Caki2 (cell line): ENCODE measurements around the gene GOLPH3. TPM values are rescaled to one million over a fixed set of nuclear protein-coding genes. Genes with fewer than 3 reads are reported as not detected.
A peak's percentile ranks its signal among the peaks of the same experiment; 100 is the strongest.
"Not testable (repeated sequence)": the region's sequence is repeated elsewhere in the genome, so short reads cannot be mapped to it uniquely, and the experiment has no call there.

Source experiments
- DNase-seq: peaks from one replicate; pipeline ENCODE4 v3.0.0-alpha.2; 2015; ENCODE audit warnings: low read depth
- in situ Hi-C: cut with HindIII; loops from 2 replicates; pipeline ENCODE4 v1.10.0; 2016; ENCODE audit warnings: low sequenced_read_pairs, low pct_unique_long_range_greater_than_20kb, mixed read lengths
- total RNA-seq: library from RNA; depleted of rRNA; stranded (reverse); fragments of >200 nt; shearing (Covaris generic); gene quantifications from 2 replicates; pipeline ENCODE4 v1.2.3, GENCODE V29; 2014; ENCODE audit warnings: low replicate concordance; rRNA removed

The GOLPH3 gene
- 55.1 and 59.3 TPM in 2 replicates for total RNA-seq

DNA sequence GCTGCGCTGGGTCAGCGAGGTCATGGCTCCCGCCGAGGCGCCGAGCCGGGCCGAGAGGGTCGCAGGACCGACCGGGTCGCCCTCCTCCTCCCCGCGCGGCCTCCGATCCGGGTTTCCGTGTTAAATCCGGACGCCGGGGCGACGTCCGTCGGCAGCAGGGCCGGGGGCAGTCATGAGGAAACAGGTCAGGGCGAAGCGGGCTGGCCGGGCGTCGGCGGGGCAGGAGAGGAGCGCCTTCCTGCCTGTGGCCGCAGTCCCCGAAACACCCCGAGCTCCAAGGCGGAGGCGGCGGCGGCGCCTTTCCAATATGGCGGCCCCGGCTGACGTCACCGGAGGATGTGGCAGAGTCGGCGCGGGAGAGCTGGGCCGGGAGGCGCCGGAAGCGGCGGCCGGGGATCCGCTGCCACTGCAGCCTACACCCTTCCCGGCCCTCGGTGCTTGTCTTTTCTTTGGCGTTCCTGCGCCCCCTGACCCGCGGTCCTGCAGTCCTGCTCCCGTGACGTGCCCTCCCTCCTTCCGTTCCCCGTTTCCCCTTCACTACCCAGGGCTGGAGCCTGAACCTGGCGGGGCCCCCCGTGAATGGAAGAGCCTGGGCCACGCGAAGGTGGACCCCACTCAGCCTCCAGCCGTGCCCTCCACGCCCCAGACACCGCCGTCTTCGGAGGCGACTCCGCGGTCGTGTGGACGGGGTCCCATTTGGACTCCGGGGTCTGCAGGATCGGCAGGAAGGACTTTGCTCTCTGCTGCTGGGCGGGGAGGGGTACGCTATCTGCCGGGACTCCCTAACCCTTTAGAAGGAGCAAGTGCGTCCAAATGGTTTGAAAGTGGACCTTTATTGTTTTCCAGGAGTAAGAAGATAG is at the start of gene GOLPH3:
TSS of gene GOLPH3 (minus strand) at position 309 of the 860 bp plus-strand sequence. CDS start at position 24, 285 bp downstream.
- in situ Hi-C loops: no loop called here
- peak; percentile 88 for DNase-seq

DNA sequence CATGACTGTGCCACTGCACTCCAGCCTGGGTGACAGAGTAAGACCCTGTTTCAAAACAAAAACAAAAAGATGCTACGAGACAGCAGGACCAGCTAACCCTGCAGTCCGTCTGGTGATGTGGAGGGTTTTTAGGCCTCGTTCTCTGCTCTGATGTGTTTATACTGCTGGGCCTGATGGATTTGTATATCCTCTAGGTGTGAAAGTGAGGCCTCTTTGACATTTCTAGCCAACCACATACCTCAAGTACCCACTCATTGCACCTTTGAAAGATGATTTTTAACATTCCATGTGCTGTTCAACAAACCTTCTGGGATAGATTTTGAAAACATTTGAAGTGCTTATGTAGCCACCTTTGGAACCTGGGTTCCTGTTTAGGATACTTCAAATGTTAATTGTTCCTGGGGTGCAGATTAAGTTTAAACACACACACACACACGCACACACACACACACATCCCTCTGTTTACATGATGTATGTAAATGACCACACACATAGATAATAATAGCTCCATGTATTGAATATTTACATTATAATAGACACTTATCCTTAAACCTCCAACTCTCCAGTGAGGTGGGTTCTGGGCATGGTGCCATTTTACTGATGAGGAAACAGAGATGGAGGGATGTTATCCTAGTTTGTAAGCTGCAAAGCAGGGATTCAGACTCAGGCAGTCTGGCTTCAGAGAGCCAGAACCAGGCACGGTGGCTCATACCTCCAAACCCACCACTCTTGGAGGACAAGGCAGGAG is 48.8 kb upstream of the GOLPH3 start:
- in situ Hi-C loops: no loop called here
- no peak for DNase-seq

DNA sequence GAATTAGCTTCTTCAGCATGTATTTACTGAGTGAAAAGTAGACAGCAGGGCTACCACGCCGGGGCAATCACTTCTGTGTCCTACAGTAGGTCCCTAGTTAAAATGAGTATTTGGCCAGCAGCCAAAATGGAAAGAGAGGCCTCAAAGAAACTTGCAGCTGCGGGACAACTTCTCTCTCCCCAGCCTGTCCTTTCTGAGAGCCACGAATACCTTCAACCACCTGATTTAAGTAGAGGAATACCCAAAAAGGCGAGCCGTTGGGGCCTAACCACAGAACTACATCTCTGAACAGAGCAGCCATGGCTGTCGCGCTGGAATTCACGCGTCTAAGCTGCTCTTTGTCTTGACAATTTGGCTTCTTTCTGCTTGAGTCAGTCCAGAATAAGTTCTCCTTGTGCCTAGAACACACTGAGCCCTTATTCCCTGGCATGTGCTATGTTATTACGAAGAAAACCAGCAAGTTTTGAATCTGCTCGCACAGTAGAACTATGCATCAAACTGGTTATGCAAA is 43.8 kb upstream of the GOLPH3 start:
- no peak for DNase-seq
- in situ Hi-C loops: no loop called here

DNA sequence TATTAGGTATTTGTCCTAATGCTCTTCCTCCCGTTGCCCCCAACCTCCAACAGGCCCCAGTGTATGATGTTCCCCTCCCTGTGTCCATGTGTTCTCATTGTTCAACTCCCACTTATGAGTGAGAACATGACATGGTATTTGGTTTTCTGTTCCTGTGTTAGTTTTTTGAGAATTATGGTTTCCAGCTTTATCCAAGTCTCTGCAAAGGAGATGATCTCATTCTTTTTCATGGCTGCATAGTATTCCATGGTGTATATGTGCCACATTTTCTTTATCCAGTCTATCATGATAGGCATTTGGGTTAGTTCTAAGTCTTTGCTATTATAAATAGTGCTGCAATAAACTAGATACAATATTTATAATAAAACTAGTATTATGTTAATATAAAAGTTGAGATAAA is 40.2 kb upstream of the GOLPH3 start:
- in situ Hi-C loops, DNase-seq: not testable (repeated sequence)

DNA sequence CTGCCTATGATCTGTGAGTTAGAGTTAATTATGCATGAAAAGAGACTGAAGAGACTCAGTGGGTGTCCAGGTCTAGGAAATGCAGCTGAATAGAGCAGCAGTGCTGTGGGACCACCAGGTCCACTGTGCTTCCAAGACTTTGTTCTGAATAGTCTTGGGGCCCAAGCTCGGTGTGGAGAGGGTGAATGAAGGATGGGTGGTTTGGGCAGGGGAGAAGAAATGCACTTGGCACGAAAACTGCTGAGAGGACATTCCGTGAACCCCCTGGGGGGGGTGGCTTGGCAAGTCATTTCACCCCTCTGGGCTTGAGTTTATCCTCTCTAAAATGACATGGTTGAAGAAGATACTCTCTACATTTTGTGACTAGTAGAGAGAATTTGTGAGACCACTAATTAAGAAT is 36.0 kb upstream of the GOLPH3 start:
- no peak for DNase-seq
- in situ Hi-C loops: no loop called here

DNA sequence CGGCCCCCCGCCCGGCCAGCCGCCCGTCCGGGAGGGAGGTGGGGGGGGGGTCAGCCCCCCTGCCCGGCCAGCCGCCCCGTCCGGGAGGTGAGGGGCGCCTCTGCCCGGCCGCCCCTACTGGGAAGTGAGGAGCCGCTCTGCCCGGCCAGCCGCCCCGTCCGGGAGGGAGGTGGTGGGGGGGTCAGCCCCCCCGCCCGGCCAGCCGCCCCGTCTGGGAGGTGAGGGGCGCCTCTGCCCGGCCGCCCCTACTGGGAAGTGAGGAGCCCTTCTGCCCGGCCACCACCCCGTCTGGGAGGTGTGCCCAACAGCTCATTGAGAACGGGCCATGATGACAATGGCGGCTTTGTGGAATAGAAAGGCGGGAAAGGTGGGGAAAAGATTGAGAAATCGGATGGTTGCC is 34.7 kb upstream of the GOLPH3 start:
- DNase-seq, in situ Hi-C loops: not testable (repeated sequence)

DNA sequence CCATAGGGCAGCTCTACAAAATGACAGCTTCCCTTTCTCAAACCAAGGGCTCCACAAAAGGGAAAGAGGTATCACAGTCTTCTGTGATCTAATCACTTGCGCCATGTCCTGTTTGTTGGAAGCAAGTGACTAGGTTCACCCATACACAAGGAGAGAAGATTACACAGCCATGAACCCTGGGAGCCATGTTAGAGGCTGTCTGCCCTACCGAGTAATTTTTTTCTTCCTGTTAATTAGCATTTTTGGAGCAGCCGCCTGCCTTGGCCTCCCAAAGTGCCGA is 33.2 kb upstream of the GOLPH3 start:
- in situ Hi-C loops: no loop called here
- no peak for DNase-seq

DNA sequence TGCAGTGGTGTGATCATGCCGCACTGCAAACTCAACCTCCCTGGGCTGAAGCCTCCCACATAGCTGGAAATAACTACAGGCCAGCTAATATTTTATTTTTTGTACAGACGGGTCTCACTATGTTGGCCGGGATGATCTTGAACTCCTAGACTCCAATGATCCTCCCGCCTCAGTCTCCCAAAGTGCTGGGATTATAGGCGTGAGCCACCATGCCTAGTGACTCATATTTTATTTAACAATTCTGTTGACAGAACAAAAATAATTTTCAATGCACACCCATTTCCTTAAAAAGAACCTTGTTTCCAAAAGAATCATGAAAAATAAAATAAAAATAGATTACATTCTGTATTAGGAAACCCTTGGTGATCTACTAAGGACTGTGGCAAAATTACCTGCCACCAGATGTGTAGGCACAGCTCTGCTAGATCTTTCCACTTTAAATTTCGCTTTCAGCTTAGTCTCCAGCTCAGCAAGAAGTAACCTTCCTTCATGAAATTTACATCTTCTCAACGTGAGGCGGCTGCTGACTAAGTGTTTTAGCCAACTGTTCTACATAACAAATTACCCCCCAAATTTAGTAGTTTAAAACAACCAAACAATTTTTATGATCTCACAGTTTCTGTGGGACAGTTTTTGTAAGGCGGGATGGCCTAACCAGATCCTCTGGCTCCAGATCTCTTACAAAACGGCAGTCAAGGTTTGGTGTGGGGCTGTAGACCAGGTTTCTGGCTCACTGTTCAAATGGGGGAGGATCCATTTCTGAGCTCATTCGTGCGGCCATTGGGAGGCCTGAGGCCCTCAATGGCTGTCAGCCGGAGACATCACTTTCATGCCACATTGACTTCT is 32.6 kb upstream of the GOLPH3 start:
- no peak for DNase-seq
- in situ Hi-C loops: no loop called here

DNA sequence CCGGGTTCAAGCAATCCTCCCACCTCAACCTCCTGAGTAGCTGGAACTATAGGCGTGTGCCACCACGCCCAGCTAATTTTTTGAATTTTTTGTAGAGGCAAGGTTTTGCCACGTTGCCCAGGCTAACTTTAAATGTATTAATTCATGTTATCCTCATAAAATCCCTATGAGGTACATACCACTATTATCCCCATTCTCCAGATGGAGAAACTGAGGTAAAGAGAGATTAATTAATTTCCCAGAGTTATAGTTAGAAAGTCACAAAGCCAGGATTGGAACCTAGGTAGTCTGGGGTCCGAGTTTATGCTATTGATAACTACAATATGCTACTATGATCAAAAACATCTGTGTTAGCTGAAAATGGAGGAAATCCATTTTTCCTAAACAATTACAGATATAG is 31.9 kb upstream of the GOLPH3 start:
- no peak for DNase-seq
- in situ Hi-C loops: no loop called here

DNA sequence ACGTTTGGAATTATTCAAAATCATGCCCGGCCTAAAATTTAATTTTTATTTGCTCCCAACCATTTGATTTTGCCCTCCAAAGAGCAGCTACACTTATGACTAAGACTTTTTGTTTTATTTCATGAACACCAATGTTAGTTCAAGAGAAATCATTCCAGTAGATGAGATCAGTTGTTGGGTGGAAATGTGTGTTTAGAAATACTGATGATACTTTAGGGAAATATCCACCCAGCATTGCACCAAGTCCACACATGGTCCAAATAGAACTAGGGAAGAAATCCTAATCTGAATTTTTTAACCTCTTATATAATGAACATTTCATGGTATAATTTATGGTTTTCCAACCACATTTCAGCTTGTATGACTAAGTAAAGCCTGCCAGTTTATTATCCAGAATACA is 28.3 kb upstream of the GOLPH3 start:
- no peak for DNase-seq
- in situ Hi-C loops: no loop called here

DNA sequence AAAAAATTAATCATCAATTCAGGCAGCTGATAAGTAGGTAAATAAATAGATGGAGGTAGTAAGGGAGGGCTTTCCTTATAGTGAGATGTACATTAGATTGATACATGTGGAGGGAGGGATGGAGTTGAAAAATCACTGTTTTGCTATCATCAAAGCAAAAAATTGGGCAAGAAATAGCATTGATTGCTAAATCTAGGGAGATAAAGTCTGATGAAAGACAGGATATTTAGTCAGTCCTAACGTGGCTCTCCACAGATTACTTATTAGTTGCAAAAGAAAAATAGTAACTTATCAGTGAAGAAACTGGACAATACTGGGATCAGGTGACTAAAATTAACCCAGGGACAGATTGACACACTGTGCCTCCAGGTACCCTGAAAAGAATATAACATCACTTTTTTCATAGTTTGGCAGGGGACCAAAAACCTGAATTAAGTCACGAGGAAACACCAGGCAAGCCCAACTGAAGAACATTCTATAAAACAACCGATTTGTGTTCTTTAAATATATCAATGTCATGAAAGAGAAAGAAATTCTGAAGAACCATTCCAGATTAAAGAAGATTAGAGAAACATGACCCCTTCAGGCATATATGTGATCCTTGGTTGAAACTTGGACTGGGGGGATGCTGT is 27.1 kb upstream of the GOLPH3 start:
- DNase-seq: no peak
- in situ Hi-C loops: no loop called here

DNA sequence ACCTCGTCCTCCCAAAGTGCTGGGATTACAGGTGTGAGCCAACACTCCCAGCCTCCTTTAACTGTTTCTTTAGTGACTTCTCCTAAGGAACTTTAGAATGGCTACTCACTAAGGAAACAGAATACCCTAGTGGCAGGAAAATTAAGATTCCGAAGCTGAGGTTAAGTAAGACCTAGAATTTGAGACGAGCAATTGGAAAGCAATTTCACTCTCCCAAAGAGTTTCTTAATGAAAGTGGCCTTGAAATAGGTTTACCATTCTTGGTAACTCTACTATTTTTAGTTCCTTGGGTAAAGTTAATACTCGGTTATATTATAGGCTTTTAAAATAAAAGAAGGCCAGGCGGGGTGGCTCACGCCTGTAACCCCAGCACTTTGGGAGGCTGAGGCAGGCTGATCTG is 22.9 kb upstream of the GOLPH3 start:
- no peak for DNase-seq
- in situ Hi-C loops: no loop called here

DNA sequence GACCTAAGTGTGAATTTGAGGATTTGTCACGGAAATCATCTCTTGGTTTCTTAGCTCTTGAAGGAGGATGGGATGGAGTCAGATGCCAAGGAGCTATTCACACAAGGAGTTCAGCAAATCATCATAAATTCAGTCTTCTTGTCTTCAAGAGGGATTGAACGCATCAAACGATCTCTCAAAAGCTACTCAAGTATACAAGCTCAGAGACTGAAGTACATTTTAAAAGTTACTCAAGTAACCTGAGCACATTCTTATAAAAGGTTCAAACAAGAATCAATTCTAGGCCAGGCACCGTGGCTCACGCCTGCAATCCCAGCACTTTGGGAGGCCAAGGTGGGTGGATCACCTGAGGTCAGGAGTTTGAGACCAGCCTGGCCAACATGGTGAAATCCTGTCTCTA is 21.1 kb upstream of the GOLPH3 start:
- no peak for DNase-seq
- in situ Hi-C loops: no loop called here

DNA sequence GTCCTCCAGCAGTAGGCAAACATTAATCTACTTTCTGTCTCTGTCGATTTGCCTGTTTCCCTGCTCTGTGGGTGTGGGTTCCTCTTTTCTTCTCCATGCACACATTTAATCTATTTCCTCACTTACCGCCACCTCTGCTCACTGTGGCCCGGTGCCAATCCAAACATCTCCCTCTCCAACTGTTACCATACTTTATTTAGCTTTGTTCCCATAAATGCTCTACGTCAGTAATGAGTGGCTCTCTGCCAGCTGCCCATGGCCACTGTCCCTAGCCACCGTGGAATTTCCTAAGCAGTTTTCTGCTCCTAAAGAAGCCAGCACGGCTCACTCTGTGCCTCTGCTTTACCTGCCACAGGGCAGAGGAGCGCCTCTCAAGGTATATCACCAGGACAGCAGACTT is 19.5 kb upstream of the GOLPH3 start:
- in situ Hi-C loops: no loop called here
- peak; percentile 87 for DNase-seq

DNA sequence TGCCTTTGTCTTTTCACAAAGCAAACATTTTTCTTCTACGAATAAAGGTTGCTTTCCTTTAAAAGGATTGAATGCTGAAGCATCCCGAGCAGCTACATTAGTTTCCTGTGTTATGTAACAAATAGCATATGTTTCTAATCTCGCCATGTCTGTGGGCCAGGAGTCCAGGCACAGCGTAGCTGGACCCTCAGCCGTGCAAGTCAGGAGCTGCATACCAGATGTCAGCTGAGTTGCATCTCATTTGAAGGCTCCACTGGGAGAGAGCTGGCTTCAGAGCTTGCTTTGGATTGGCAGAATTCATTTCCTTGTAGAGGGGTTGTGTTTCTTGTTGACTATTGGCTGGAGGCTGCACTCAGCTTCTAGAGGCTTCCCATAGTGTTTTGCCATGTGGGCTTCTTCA is 16.0 kb upstream of the GOLPH3 start:
- in situ Hi-C loops: no loop called here
- DNase-seq: no peak

DNA sequence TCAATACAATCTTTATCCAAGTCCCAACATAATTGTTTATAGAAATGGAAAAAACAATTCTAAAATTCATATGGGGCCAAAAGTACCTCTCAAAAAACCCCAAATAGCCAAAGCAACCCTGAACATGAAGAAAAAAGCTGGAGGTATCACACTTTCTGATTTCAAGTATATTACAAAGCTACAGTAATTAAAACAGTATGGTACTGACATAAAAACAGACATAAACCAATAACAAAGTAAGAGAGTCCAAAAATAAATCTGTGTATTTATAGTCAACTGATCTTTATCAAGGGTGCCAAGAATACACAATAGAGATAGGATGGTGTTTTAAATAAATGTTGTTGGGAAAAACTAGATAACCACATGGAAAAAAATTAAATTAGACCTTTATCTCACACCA is 13.6 kb upstream of the GOLPH3 start:
- in situ Hi-C loops: no loop called here
- no peak for DNase-seq

DNA sequence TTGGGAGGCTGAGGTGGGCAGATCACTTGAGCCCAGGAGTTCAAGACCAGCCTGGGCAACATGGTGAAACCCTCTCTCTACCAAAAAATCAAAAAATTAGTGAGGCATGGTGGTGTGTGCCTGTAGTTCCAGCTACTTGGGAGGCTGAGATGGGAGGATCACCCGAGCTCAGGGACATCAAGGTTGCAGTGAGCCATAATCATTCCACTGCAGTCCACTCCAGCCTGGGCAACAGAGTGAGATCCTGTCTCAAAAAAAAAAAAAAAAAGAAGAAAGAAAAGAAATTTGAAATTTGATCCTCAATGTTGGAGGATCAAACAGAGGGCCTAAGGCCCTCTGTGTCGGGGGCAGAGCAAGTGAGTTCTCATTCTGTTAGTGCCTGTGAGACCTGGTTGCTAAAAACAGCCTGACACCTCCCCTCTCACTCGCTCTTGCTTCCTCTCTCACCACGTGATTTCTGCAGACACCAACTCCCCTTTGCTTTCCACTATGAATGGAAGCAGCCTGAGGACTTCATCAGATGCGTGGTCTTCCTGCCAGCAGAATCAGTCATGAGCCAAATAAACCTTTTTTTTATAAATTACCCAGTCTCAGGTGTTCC is 8.4 kb upstream of the GOLPH3 start:
- in situ Hi-C loops: no loop called here
- DNase-seq: no peak
